ENCODE data around the gene YBEY.

Gene YBEY

DNA sequence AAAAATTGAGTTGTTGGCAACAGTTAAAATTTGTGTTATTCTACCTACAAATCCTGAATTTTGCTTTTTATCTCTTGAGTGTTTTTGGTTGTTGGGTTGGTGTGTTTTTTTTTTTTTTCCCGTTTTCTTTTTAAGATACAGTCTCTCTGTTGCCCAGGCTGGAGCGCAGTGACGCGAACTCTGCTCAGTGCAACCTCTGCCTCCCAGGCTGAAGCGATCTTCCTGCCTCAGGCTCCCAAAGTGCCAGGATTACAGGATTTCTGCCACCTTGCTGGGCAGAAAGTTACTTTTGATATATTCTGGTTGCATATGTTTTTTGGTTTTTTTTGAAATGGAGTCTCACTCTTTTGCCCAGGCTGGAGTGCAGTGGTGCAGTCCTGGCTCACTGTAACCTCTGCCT is 42.0 kb downstream of the YBEY start:
- DNase-seq (ENCODE audit: low read depth) = no peak

DNA sequence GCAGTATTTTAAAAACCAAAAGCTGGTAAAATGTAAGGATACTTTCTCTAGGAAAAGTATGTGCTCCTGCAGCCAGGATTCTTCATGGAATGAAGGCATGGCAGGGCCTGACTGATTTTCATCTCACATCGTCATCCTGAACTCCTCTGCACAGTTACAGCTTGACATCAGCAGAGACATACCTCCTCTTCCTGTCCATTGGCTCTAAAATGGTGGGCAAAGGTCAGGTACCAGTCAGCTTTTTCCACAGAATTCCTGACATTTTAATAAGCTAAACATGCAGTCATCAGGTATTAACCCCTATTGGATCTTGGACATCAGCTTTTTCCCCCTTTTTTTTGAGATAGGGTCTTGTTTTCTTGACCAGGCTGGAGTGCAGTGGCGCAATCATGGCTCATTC is 43.7 kb downstream of the YBEY start:
- DNase-seq (ENCODE audit: low read depth) = no peak

GRCh38 chr21:46334351-46335140 is 48.4 kb downstream of the YBEY start:
- no peak for DNase-seq (ENCODE audit: low read depth)

DNA sequence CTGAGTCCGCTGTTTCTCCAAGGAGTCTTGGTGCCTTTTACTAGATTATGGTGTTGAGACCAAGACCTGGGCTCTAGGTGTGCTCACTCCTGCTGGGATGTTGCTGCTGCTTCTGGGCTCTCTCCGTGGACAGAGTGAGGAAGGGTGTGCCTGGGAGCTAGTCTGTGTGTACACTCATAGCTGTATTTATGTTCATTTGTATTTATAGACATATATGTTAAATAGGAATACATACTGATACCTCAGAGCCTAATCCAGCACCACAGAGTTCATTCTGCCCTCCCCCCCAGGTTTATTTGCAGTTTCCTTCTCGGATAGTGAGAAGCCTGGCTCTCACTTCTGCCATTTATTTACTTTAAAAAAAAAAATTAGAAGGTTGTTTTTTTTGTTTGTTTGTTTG is 50.5 kb downstream of the YBEY start:
- DNase-seq (ENCODE audit: low read depth) = no peak

DNA sequence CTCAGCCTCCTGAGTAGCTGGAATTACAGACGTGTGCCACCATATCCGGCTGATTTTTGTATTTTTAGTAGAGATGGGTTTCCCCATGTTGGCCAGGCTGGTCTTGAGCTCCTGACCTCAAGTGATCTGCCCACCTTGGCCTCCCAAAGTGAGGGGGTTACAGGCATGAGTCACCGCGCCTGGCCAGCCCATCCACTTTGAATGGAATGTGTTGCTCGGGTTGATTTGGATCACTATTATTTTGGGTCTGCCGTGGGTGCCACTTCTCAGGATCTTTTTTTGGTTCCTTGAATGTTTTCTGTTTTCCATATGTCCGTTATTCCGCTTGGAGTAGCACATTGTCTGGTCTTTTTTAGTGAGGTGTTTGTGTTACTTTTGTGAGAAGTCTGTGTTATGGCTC is 54.9 kb downstream of the YBEY start:
- DNase-seq (ENCODE audit: low read depth) = no peak

DNA sequence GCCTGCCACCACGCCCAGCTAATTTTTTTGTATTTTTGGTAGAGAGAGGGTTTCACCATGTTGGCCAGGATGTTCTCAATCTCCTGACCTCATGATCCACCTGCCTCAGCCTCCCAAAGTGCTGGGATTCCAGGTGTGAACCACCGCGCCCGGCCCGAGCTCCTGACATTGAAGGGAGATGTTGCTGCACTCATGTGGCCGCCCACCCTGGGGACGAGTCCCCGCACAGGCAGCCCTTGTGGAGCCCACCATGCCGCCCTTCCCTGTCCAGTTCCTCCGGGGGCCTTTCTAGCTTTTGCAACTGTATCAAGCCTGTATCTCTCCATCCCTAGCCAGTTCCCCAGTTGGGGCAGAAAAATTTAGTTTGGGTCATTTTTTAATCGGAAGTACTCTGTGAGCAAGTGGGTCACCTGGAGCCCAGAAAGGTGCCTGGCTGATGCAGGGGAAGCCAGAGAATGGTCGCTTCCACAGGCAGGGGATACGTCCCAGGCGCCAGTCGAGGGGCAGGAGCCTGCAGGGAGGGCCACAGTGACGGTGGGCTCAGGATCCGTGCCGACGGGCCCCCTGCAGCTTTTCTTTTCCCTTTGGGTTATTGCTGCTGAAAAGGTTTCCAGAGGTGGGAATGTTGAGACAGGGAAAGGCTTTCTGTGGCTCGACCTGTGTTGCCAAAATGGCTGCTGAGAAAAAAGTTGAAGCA is 58.2 kb downstream of the YBEY start:
- no peak for DNase-seq (ENCODE audit: low read depth)

DNA sequence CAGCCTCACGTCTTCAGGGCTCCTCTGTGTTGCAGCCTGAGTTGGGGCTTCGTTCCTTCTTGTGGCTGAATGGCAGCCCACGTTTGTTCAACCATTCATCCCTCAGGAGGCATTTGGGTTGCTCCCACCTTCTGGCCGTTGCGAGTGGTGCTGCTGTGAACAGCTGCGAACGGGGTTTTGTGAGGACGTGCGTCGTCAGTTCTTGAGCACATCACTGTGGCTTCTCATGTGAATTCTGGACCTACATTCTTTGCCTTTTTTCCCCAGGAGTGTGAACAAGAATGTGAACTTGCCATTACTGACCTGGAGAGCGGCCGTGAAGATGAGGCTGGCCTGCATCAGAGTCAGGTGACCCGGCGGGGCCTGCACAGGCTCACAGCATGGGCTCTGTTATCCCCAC is 59.7 kb downstream of the YBEY start:
- no peak for DNase-seq (ENCODE audit: low read depth)

GRCh38 chr21:46346296-46347202 is 60.4 kb downstream of the YBEY start:
- DNase-seq (ENCODE audit: low read depth) = no peak

DNA sequence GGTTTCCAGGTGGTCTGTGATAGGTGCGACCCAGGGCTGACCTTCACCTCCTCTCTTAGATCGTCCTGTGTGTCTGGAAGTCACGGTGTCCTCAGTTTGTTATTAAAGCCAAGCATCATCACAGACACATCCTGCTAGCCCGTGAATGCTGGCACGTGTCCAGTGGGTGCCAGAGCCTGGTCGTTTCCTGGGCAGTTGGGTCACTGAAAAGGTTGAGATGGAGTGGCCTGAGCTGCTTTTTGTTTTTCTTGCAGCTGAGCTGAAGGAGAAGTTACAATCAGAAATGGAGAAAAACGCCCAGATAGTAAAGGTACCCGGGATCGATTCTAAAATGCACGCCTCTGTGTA is 61.0 kb downstream of the YBEY start:
- no peak for DNase-seq (ENCODE audit: low read depth)
